ENCODE measurements around the gene USP2.

USP2 gene

GRCh38 chr11:119320776-119321524 is 60.5 kb downstream of the USP2 start:
- DNase-seq = no peak

GRCh38 chr11:119320240-119320775 is 61.2 kb downstream of the USP2 start:
- no peak for DNase-seq

GRCh38 chr11:119319700-119320239 is 61.7 kb downstream of the USP2 start:
- DNase-seq = no peak

DNA sequence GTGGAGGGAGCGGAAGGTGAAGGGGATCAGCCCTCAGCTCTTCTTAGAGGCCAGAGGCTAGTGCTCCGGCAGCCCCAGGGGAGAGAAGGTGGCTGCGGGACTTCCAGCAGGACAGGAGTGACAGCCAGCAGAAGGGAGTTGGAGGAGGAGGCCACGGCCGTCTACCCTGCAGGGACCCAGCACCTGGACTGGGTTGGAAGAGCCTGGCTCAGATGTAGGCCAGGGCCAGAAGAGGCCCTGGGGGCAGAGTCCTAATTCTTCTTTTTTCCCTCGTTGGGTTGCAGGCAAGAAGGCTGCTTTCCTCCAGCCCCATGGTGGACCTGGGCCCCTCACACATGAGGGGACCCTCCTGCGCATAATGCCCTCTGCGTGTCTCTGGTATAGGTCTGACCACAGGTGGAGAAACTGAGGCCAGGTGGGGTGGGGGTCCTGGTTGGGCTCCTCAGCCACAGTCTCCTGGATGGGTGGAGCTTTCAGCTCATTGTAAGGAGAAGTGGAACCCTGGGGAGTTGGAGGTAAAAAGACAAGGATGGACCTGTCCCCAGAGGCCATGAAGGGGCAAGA is 62.3 kb downstream of the USP2 start:
- no peak for DNase-seq

GRCh38 chr11:119318240-119319135 is 63.0 kb downstream of the USP2 start:
- DNase-seq = no peak

DNA sequence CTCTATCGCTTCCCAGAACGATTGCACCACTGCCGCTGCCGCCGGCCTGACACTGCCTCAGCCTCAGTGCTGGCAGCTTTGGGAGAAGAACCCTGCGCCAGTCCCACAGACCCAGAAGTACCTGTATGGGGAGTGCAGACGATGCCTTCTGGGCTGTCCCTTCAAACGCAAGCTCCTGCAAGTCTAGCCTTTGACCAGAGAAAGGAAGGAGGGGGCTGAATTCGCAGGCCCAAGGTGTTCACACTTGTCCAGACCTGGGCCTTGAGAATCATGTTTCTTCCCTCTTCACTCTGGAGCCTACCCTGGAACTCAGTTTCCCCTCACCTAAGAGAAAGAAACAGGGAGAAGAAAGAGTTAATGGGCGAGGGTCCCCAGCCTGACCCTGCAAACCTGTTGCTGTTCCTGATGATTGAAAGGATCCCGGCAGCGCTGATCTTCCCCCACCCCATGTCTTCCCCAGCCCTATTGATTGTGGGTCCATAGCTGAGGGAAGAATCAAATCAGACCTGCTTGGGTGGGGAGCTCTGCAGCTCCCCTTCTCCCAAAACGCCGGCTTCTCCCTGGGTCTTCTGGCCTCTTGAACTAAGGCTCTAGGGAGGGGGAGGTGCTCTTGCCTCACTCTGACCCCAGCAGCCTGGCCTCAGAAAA is 63.8 kb downstream of the USP2 start:
- no peak for DNase-seq

DNA sequence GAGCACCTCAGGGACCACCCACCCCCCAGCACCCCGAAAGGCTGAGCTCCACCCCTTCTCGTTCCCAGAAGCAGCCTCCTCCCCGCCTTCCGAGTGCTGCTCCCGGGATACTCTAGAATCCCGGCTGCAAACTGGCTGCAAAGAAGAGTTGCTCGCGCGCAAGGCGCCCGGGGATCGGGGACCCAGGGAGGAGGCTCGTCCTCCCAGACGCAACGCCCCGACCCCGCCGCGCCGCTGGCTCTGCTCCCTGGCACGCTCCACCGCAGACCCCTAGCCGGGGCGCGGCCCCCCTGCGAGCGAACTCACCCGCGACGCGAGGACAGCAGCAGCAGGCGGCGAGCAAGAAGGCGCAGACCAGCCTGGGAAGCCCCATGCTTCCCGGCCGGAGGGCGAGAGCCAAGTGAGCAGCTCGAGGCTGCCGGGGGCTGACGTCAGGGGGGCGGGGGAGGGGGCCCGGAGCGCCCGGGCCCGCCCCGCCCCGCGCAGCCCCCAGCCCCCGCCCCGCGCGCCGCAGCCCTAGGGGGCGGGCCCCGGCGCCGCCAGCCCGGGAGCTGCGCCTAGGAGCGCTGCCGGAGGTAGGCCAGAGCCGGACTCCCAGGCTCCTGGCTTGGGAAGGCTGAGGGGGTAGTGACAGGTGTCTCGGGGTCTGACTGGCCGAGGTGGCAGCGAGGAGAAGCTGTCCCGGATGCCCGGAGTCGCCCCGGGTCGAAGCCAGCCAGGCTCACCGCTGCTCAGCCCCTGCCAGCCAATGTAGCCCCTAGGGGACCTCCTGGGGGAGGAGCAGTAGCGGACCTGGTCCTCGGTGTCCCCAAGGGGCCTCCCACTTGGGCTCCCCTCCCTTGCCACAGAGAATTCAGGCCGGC is 64.5 kb downstream of the USP2 start, which contains the start of gene MCAM:
TSS of gene MCAM (minus strand) at position 402 of the 863 bp plus-strand sequence. CDS start at position 373, 29 bp downstream.
- peak in 2 of 3 experiments; percentile 73 to 77 for DNase-seq

GRCh38 chr11:119316016-119316728 is 65.3 kb downstream of the USP2 start:
- DNase-seq = peak in 2 of 3 experiments; percentile 77 to 80

- peak; percentile 36 to 80 (median 71) for DNase-seq
Measured at GRCh38 chr11:119315131-119316015, 66.1 kb downstream of the USP2 start.

DNA sequence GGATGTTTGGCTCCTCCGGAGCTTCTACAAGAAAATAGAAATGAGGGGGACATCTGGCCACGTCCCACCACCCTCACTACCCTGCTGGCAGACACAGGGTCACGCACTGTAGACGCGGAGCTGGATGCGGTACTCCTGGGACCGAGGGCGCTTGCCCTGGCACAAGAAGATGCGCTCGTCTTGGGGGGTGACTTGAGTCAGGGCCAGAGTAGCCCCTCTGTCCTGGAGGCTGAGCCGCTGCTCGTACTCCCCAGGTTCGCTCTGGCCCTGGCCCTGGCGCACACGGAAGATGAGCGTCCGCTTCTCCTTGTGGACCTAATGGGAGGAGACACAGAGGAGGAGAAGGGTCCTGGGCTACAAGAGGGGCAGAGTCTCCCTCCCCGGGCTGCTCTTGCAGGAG is 66.8 kb downstream of the USP2 start:
- no peak for DNase-seq

DNA sequence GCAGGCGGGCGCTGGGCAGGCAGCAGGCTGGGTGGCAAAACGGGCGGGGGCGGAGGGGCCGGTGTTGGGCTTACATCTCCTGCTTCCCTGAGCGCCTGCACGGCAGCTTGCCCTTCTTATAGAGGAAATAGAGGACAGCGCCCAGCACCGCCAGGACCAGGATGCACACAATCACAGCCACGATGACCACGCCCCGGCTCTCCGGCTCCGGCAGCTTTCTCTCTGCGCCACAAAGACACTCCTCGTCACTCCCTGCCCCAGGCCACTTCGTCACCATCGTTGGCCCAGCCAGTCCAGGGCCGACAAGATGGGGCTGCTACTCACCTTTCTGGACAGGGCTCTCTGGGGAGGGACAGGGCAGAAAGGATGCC is 70.8 kb downstream of the USP2 start:
- DNase-seq = no peak

GRCh38 chr11:119309953-119310681 is 71.4 kb downstream of the USP2 start:
- DNase-seq = no peak

DNA sequence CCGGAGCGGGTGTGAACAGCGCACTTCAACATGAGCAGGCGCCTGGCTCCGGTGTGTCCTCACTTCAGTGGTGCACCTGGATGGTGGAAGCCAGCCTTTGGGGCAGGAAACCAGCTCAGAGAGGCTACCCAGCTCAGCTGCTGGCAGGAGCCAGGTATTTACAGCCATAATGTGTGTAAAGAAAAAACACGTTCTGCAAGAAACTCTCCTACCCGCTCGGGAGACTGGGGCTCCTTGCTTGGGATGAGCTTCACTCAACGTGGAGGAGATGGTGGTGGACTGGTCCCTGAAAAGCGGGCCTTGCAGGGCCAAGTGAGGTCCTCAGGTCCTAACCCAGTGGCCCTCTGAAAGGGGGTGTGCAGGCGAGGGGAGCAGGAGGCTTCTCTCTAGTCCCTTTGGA is 72.1 kb downstream of the USP2 start:
- no peak for DNase-seq

DNA sequence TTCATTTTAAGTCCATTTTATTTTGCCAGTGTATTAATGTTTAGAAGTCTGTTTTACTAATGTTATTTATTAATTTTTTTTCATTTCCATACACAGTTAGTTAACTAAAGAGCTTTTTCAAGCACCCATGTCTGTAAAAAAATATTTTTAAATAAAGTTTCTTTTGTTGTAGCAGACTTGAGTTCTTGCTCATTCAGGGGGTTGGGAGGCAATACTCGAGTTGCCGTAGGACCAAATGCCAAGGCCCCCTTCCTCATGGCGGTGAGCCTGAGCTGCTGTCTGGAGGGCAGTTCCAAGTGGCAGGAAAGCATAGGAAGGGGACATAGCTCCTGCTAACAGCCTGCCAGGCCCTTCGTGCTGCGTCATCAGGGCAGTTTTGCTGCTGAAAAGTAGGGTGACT is 73.5 kb downstream of the USP2 start:
- DNase-seq = no peak

DNA sequence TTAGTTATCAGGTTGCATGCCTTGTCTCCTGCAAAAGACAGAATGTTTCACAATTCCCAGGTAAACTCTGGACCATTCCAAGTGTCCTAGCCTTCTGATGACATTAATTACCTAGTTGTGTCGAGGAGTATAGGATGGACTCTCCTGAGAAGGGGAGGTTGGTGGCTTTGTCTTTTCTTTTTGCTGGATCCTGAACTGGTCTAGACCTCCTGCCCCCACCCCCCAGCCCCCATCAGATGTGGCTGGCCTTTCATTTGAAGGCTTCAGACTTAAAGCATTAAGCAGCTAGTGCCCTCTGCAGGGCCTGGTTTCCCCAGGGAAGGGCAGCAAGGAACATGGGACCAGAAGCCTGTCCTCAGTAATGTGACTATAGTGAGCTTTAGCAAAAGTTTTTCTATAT is 74.3 kb downstream of the USP2 start:
- DNase-seq = peak in 1 of 3 experiments; percentile 53

DNA sequence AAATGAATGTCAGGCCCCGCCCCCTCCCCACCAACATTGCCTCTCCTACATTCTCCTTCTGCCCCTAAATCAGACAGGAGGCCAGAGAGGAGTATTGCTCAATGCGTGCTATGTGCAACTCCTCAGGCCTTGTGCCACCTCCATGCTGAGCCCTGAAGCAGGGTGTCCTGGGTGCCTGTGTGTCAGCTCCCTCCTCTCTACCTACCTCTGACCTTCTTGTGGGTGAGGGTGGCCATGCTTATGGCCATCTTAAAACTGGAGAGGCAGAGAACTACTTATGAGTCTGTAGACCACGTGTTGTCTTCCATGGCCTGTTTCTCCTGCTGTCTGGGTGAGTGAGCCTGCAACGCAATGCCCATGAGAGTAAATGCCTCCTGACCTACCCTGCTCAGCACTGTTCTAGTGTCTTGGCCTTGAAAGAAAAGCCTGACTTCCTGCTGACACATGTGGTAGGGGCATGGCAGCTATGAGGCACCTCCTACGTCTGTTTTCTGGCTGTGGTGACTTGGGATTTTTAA is 75.1 kb downstream of the USP2 start:
- DNase-seq = no peak

GRCh38 chr11:119305556-119306372 is 75.7 kb downstream of the USP2 start:
- no peak for DNase-seq

Data from NCI-H1417 (cell line).